HG02623 (cell line): ENCODE data around the gene ZNF230.

Source experiments
- ATAC-seq: cut with Tn5 transposase; IDR thresholded peaks from one replicate; pipeline ENCODE4 v1.9.1; 2021; ENCODE audit warnings: moderate library complexity; ENCODE audit not compliant: unreplicated experiment

The ZNF230 gene

DNA sequence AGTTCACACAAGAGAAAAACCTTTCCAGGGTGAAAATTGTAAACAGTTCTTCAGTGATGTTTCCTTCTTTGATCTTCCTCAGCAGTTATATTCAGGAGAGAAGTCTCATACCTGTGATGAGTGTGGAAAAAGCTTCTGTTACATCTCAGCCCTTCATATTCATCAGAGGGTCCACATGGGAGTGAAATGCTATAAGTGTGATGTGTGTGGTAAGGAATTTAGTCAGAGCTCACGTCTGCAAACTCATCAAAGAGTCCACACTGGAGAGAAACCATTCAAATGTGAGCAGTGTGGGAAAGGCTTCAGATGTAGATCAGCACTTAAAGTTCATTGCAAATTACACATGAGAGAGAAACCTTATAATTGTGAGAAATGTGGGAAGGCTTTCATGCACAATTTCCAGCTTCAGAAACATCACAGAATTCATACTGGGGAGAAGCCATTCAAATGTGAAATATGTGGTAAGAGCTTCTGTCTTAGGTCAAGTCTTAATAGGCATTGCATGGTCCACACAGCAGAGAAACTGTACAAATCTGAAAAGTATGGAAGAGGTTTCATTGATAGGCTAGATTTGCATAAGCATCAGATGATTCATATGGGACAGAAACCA, 29.3 kb downstream of the ZNF230 start:
- ATAC-seq = no peak

- ATAC-seq = no peak
Measured at GRCh38 chr19:44042147-44042546, 39.4 kb downstream of the ZNF230 start.

- ATAC-seq = peak; percentile 18
Measured at GRCh38 chr19:44050740-44051649, 48.2 kb downstream of the ZNF230 start.

GRCh38 chr19:44051650-44052402, 49.1 kb downstream of the ZNF230 start, which contains the start of gene ZNF223:
TSS of gene ZNF223 (plus strand) at chr19:44052036. CDS start at chr19:44055177, 3,141 bp downstream.
- peak; percentile 47 for ATAC-seq

GRCh38 chr19:44055870-44056269, 53.1 kb downstream of the ZNF230 start:
- ATAC-seq = no peak

- no peak for ATAC-seq
Measured at GRCh38 chr19:44059229-44059628, 56.5 kb downstream of the ZNF230 start.

DNA sequence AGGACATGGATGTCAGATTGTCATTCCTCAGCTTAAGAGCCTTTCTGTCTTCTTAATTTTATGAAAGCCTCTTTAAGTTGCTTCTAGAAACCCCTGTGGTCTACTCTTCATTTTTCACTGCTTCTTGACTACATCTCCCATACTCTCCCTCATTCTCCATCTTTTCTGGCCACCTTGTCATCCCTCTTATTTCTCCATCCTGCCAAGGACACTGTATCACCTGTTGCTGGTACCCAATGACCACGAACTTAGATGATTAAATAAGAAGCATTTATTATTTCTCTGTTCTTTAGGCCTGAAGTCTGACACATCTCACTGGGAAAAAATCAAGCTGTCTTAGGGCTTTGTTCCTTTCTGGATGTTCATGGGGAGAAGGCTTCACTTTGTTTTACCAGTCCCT, 58.3 kb downstream of the ZNF230 start:
- ATAC-seq = no peak
